ENCODE measurements around the gene ABLIM3. TPM values are rescaled to one million over a fixed set of nuclear protein-coding genes. Genes with fewer than 3 reads are reported as not detected.

The ABLIM3 gene
- total and polyA plus RNA-seq, 2 of the 8 experiments (the other 6 are each of a cell fraction or from before 2014, with no cell fraction given): 0.36 to 0.56 TPM

- Histone ChIP-seq H3K56ac (replicated peaks; ENCODE audit: insufficient read length, low read depth, low read length) (no peak overlapping the region), H3K4me2 (ENCODE audit: insufficient read depth in 1 of 2, low read depth in 2 of 2, low read length in 2 of 2) (no peak overlapping the region), H3K18ac (ENCODE audit: extremely low read depth, low read length) (no peak overlapping the region), H2AFZ (ENCODE audit: low read length) (no peak overlapping the region), H4K20me1 (replicated peaks in 1 of 2; ENCODE audit: control insufficient read depth in 1 of 2, insufficient read depth in 2 of 2, low read length in 2 of 2) (no peaks in the 10 kb centered on the region), H3K23ac (ENCODE audit: insufficient read length) (no peak overlapping the region), H3K9ac (replicated peaks in 1 of 4; ENCODE audit: extremely low read depth in 1 of 4, low read depth in 3 of 4, low read length in 3 of 4) (no peak overlapping the region), H2AK5ac (ENCODE audit: low read depth, low read length) (no peak overlapping the region), H3K79me2 (ENCODE audit: control insufficient read depth in 1 of 2, insufficient read depth in 2 of 2, low read length in 2 of 2) (no peaks in the 10 kb centered on the region), H3K9me3 (ENCODE audit: insufficient read depth in 2 of 2, low read depth in 1 of 2, low read length in 1 of 2) (no peaks in the 10 kb centered on the region), H2BK5ac (ENCODE audit: low read depth, low read length) (no peak overlapping the region), H2BK12ac (ENCODE audit: low read depth, low read length) (no peak overlapping the region), H3K14ac (ENCODE audit: insufficient read length) (no peak overlapping the region), H4K91ac (replicated peaks; ENCODE audit: insufficient read length, low read length) (no peak overlapping the region), H2BK20ac (ENCODE audit: low read length) (no peak overlapping the region), H3K27me3 (replicated peaks in 1 of 4; ENCODE audit: control insufficient read depth in 3 of 4, extremely low read depth in 1 of 4, insufficient read depth in 3 of 4, low read length in 3 of 4) (no peaks in the 10 kb centered on the region), H3K27ac (ENCODE audit: low read depth, low read length) (no peak overlapping the region), H4K8ac (ENCODE audit: extremely low read depth, insufficient read depth, low read length) (no peak overlapping the region), H2BK120ac (replicated peaks; ENCODE audit: low read depth, low read length) (no peak overlapping the region), H3K23me2 (ENCODE audit: low read depth, low read length) (no peaks in the 10 kb centered on the region), H4K5ac (ENCODE audit: insufficient read length, low read depth, low read length) (no peak overlapping the region), H3K4me3 (ENCODE audit: extremely low read depth in 1 of 4, insufficient read depth in 2 of 4, low read depth in 3 of 4, low read length in 4 of 4) (no peak overlapping the region), H2BK15ac (ENCODE audit: low read length) (no peak overlapping the region), H3K36me3 (ENCODE audit: control insufficient read depth in 2 of 4, insufficient read depth in 4 of 4, low read length in 3 of 4) (no peaks in the 10 kb centered on the region), H3K79me1 (ENCODE audit: low read depth, low read length) (no peaks in the 10 kb centered on the region), H3K4me1 (replicated peaks in 1 of 4; ENCODE audit: control insufficient read depth in 3 of 4, insufficient read depth in 4 of 4, low read length in 3 of 4) (peaks cover 0 to 6% (median 2%) of the 10 kb centered on the region in 4 experiments; a peak in 3 of 7 replicates), H3K4ac (replicated peaks; ENCODE audit: insufficient read length, low read depth, low read length) (no peak overlapping the region)
- DNase-seq (ENCODE audit: low read depth in 1 of 2, low spot score in 2 of 2) (no peak), FAIRE-seq (no peak)
- CTCF ChIA-PET (ENCODE audit: partially characterized antibody): interaction anchor here (0.6 to 4.1 kb wide), 14 partner anchors 9 to 249 kb away, joined by 3 to 25 read pairs (median 3); partner anchors contain the start of genes ABLIM3 and IL17B
- 72% methylated on average over 1 of the region's 1 CpG; no CpG with 5 or more reads in 1 of the 2 experiments for WGBS, 2 experiments (ENCODE audit: extremely low coverage in 1 of 2, insufficient coverage in 1 of 2, insufficient read length in 1 of 2, insufficient replicate concordance in 2 of 2, low coverage in 1 of 2, low lambda C conversion rate in 2 of 2, missing lambda C conversion rate in 1 of 2)
- TF ChIP-seq SP2 (IDR thresholded peaks at IDR 0.05; ENCODE audit: low read length): no peak
- no peak for TF ChIP-seq SP1 (IDR thresholded peaks at IDR 0.05; ENCODE audit: low read depth, low read length)
- no peak for TF ChIP-seq GABPA (IDR thresholded peaks at IDR 0.05; ENCODE audit: borderline replicate concordance, insufficient read depth, low read length)
- no peak for TF ChIP-seq HDAC6 (IDR thresholded peaks at IDR 0.05; ENCODE audit: low read depth, low read length)
- TF ChIP-seq KDM4A (IDR thresholded peaks at IDR 0.05; ENCODE audit: low read depth, low read length, severe bottlenecking): no peak
- no peak for TF ChIP-seq POLR2AphosphoS5 (IDR thresholded peaks at IDR 0.05; ENCODE audit: low read depth, low read length)
- no peak for TF ChIP-seq PHF8 (conservative IDR thresholded peaks at IDR 0.05; ENCODE audit: low read depth, low read length)
- TF ChIP-seq CTCF (IDR thresholded peaks at IDR 0.05; ENCODE audit: control extremely low read depth in 1 of 3, insufficient read depth in 1 of 3, low read depth in 1 of 3, low read length in 3 of 3): no peak
- POLR2A ChIA-PET (ENCODE audit: partially characterized antibody): interaction anchor here (1.2 kb wide), 1 partner anchor 57 kb away, joined by 3 read pairs; no protein-coding TSS in a partner anchor
These were observed 156.9 kb downstream of the ABLIM3 start for GRCh38 chr5:149298163-149298562.
